Heart right ventricle (tissue), 16 donors: ENCODE results near the gene CALM1. TPM values are rescaled to one million over a fixed set of nuclear protein-coding genes. Genes with fewer than 3 reads are reported as not detected.

ENCODE experiments used
- ATAC-seq, 8 donors: fragments of 200-7000 bp; cut with Tn5 transposase; one replicate each; pipeline ENCODE4 v1.9.1; 2020; ENCODE audit warnings: mild to moderate bottlenecking in 8 of 8, moderate library complexity in 8 of 8, moderate number of reproducible peaks in 1 of 8
- DNase-seq, 2 donors: peaks; one replicate each; pipeline ENCODE4 v3.0.0-alpha.2; 2020
- H3K27ac ChIP-seq, 10 donors: fragments of 200-600 bp; sonication (generic) in 2 of 10; one replicate each; pipeline versions ENCODE4 v1.5.0 to v1.8.0; 2020 to 2022; ENCODE audit warnings: mild to moderate bottlenecking in 3 of 10
- H3K27me3 ChIP-seq, 7 donors: fragments of 200-600 bp; one replicate each; pipeline ENCODE4 v1.8.0; 2021 to 2022; ENCODE audit warnings: mild to moderate bottlenecking in 2 of 7
- H3K36me3 ChIP-seq, 9 donors: fragments of 200-600 bp; sonication (generic) in 1 of 9; one replicate each; pipeline versions ENCODE4 v1.5.0 to v1.8.0; 2020 to 2022; ENCODE audit warnings: mild to moderate bottlenecking in 2 of 9
- H3K4me1 ChIP-seq, 9 donors: fragments of 200-600 bp; sonication (generic) in 1 of 9; one replicate each; pipeline versions ENCODE4 v1.5.0 to v1.8.0; 2020 to 2022; ENCODE audit warnings: mild to moderate bottlenecking in 4 of 9
- H3K4me3 ChIP-seq, 10 donors: fragments of 200-600 bp; sonication (generic) in 2 of 10; one replicate each; pipeline versions ENCODE4 v1.5.0 to v1.8.0; 2020 to 2022; ENCODE audit warnings: mild to moderate bottlenecking in 7 of 10, moderate library complexity in 2 of 10
- H3K9me3 ChIP-seq, 11 donors: fragments of 200-600 bp in 10 of 11; sonication (generic) in 2 of 11; one replicate each; pipeline versions ENCODE4 v1.5.0 to v1.8.0; 2013 to 2022; ENCODE audit warnings: mild to moderate bottlenecking in 2 of 11, control low read depth in 1 of 11, moderate library complexity in 1 of 11
- CTCF ChIP-seq, 9 donors: fragments of 200-600 bp; sonication (generic) in 2 of 9; IDR thresholded peaks; one replicate each; pipeline versions ENCODE4 v1.5.0 to v1.8.0; 2021 to 2022; ENCODE audit warnings: antibody characterized with exemption in 9 of 9, mild to moderate bottlenecking in 5 of 9, moderate library complexity in 1 of 9
- WGBS, 2 donors: extraction: QIAGEN DNeasy Blood & Tissue Kit; methylation state at CpG; one replicate each; pipeline ENCODE4 v1.1.7; 2013; ENCODE audit warnings: inconsistent platforms in 1 of 2; 5-methylcytosine and 5-hydroxymethylcytosine counted together
- intact Hi-C, 10 donors: fragments of 100-400 bp; cut with DNase I; formaldehyde crosslinking; loops; one replicate each; pipeline versions ENCODE4 v1.11.1 to v1.14.2; 2022
- polyA plus RNA-seq, 2 donors: library from polyadenylated mRNA; stranded (reverse); fragments of 200-250 nt; gene quantifications; one replicate each; pipeline ENCODE4 v1.2.3, GENCODE V29; 2013
- total RNA-seq, 10 donors: library from RNA; stranded (reverse); fragmentation: NEBNext Ultra II Directional in 3 of 10; extraction: Animal tissue kit (Norgen Biotek cat#: 25700) in 3 of 10; gene quantifications; one replicate each; pipeline versions ENCODE4 v1.2.1 to v1.2.4, GENCODE V29; 2021 to 2023
- donor health status: Arrhythmogenic right ventricular cardiomyopathy.
- donor health status: ischemic (EF 13 %, LVEDD 7.1; RV severe dilation, severe dysfunction).
- donor health status: healthy with polysubstance abuse.
- donor health status: DM: no; HTN: yes; CAD: no.
- donor health status: DM: no; HTN: no; CAD: no.
- donor health status: ischemic (EF 25% LVEDD 6.9; RV normal size, moderate dysfunction).
- donor health status: ischemic (EF 25% LVEDD 5.7; RV mildly dilated, moderate dysfunction).
- donor health status: healthy.
- donor health status: DM: yes; HTN: yes; CAD: no.
- donor health status: Ischemic cardiomyopathy.
- donor health status: ischemic (EF 35%, LVEDD 5.7; RV mildly dilated, moderate dysfunction).
- donor health status: nonischemic (EF 11% LVEDD 7.7; RV severe dilation, severe dysfunction).
- donor health status: DM: yes; HTN: yes; CAD: no.
- donor health status: PGD.
- donor health status: ischemic (EF 29% LVEDD 5.4; RV normal size, mild dysfunction).
- donor health status: nonischemic (EF 23%, LVEDD 6.1; RV moderate dilation, normal function).

The CALM1 gene
- total and polyA plus RNA-seq, 12 donors = 293 to 787 (median 444) TPM

GRCh38 chr14:90455100-90455571, 58.3 kb downstream of the CALM1 start:
- H3K9me3 ChIP-seq = no peaks in the 10 kb centered on the region
- 44 to 55% methylated on average over 21 of the region's 21 CpGs for WGBS, 2 donors
- intact Hi-C loops = no loop called here
- no peaks in the 10 kb centered on the region for H3K27me3 ChIP-seq
- no peaks in the 10 kb centered on the region for H3K36me3 ChIP-seq
- no peak for DNase-seq
- no peak overlapping the region for H3K27ac ChIP-seq
- no peak for TF ChIP-seq CTCF (IDR thresholded peaks at IDR 0.05)
- no peak overlapping the region for H3K4me3 ChIP-seq
- ATAC-seq = no peak
- H3K4me1 ChIP-seq = peaks cover 0 to 33% (median 21%) of the 10 kb centered on the region in 9 donors

- 74 to 78% methylated on average over 6 of the region's 6 CpGs for WGBS, 2 donors
- ATAC-seq (no peak), DNase-seq (no peak)
- no peaks in the 10 kb centered on the region for H3K27me3 ChIP-seq
- peaks cover 0 to 33% (median 21%) of the 10 kb centered on the region in 9 donors for H3K4me1 ChIP-seq
- no peaks in the 10 kb centered on the region for H3K9me3 ChIP-seq
- H3K36me3 ChIP-seq = no peaks in the 10 kb centered on the region
- no peak for TF ChIP-seq CTCF (IDR thresholded peaks at IDR 0.05)
- no peak overlapping the region for H3K4me3 ChIP-seq
- intact Hi-C loops = no loop called here
- no peak overlapping the region for H3K27ac ChIP-seq
Observed at GRCh38 chr14:90456551-90456950, 59.7 kb downstream of the CALM1 start.

GRCh38 chr14:90457186-90457585, 60.4 kb downstream of the CALM1 start:
- intact Hi-C loops = no loop called here
- no peaks in the 10 kb centered on the region for H3K27me3 ChIP-seq
- TF ChIP-seq CTCF (IDR thresholded peaks at IDR 0.05) = no peak
- WGBS, 2 donors = 81 to 94% methylated on average over 4 of the region's 4 CpGs
- DNase-seq = no peak
- H3K9me3 ChIP-seq = no peaks in the 10 kb centered on the region
- no peak overlapping the region for H3K27ac ChIP-seq
- no peak for ATAC-seq
- H3K4me1 ChIP-seq = peaks cover 0 to 33% (median 21%) of the 10 kb centered on the region in 9 donors
- H3K36me3 ChIP-seq = no peaks in the 10 kb centered on the region
- H3K4me3 ChIP-seq = no peak overlapping the region

Other genes with a start within 250 kb of the CALM1 start
- 100 to 1,000 TPM; 107 to 149 (median 127) TPM for gene PSMC1, start 140.5 kb upstream of the CALM1 start, total RNA-seq
- gene PSMC1, start 140.5 kb upstream of the CALM1 start, polyA plus RNA-seq = 100 to 1,000 TPM; 195 to 226 TPM
- gene NRDE2, start 65.1 kb upstream of the CALM1 start, total RNA-seq = 10 to 100 TPM; 11.2 to 16.7 (median 13.5) TPM
- 10 to 100 TPM in 1 of 2 donors, 1 to 10 TPM in 1; 4.3 to 15.9 TPM for gene NRDE2, start 65.1 kb upstream of the CALM1 start, polyA plus RNA-seq